ENCODE data around the gene SLC25A44.
"Not testable (repeated sequence)": the region's sequence is repeated elsewhere in the genome, so short reads cannot be mapped to it uniquely, and the experiment has no call there.

Gene SLC25A44

DNA sequence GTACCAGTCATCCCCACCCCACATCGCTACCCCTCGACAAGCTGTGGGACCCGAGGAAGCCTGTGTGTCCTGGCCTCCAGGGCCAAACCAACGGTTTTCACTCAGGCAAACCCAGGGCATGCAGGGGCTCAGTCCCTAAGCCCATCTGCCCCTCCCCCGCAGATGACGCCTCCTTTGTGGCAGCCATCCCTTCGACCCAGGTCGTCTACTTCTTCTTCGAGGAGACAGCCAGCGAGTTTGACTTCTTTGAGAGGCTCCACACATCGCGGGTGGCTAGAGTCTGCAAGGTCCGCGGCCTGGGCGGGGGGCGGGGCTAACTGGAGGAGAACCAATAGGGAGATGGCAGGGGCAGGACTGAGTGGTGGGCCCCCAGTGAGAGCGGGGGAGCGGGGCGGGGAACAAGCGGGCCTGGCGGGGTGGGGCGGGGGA is 33.1 kb upstream of the SLC25A44 start:
- in situ Hi-C loops (cut with MboI; ENCODE audit: low pct_unique_long_range_greater_than_20kb, low sequenced_read_pairs): no loop called here
- no peak for DNase-seq

GRCh38 chr1:156162430-156163037 is 31.4 kb upstream of the SLC25A44 start:
- in situ Hi-C loops (cut with MboI; ENCODE audit: low pct_unique_long_range_greater_than_20kb, low sequenced_read_pairs): no loop called here
- DNase-seq: no peak

GRCh38 chr1:156163712-156164111 is 30.2 kb upstream of the SLC25A44 start:
- DNase-seq: no peak
- in situ Hi-C loops (cut with MboI; ENCODE audit: low pct_unique_long_range_greater_than_20kb, low sequenced_read_pairs): no loop called here

GRCh38 chr1:156164125-156164831 is 29.6 kb upstream of the SLC25A44 start:
- in situ Hi-C loops (cut with MboI; ENCODE audit: low pct_unique_long_range_greater_than_20kb, low sequenced_read_pairs): no loop called here

DNA sequence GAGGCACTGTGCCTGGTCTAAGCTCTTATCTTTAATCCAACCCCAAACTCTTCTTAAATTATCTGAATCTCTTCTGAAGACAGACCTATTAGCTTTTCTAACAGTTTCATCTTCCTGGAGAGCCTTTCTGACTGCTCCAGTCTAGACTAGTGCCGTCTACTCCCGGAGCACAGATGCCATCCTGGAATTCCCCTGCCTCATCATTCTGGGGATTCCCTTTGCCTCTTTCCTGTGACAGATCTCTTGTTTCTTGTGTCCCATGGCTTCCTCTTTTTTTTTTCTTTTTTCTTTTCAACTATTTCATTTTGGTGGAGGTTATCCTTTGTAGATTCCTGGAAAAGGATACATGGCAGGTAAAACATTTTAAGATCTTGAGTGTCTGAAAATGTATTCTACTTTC is 28.8 kb upstream of the SLC25A44 start:
- in situ Hi-C loops (cut with MboI; ENCODE audit: low pct_unique_long_range_greater_than_20kb, low sequenced_read_pairs): no loop called here
- no peak for DNase-seq

More at GRCh38 chr1:156164125-156164831, 29.6 kb upstream of the SLC25A44 start:
- DNase-seq: no peak

DNA sequence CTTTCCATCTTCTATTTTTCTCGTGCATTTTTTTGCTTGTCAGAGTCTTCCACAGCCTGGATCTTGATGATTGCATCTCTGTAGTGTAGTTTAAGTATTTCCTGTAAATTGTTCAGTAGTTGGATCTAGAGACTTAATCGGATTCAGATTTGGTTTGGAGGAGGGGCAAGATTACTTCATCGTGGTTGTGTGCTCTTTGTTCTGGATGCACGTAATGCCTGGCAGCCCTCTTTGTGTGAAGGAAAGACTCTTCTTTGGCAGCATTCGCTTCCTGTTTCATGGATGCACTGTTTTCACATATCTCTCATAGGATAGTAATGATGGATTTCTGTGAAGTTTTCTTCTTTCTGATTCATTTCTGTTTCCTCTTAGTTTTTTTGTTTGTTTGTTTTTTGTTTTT is 26.4 kb upstream of the SLC25A44 start:
- DNase-seq: no peak
- in situ Hi-C loops (cut with MboI; ENCODE audit: low pct_unique_long_range_greater_than_20kb, low sequenced_read_pairs): no loop called here

DNA sequence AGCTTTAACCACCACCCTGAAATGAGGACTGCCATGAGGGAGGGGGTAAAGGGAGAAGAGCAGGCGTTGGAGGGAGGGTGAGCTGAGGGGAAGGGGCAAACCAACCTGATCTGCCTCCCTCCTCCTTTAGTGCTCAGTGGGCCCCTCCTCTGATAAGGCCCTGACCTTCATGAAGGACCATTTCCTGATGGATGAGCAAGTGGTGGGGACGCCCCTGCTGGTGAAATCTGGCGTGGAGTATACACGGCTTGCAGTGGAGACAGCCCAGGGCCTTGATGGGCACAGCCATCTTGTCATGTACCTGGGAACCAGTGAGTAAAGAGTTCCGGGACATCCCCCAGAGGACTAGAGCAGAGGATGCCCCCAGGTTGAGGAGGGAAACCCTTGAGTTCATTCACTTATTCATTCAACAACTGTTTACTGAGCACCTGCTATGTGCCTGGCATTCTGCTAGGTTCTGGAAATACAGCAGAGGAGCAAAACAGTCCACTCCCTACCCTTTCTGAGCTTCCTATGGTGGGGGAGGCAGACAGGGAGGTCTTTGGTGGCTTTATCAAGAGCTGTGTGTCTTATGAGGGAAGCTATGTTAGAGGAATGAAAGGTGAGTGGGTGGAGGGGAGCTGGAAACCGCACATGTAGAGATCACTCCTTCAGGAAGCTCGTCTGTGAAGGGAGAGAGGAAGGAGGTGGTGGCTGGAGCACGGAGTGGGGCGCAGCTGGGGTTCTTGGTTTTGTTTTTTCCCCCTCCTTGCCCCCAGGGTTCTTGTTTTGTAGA is 21.0 kb upstream of the SLC25A44 start:
- in situ Hi-C loops (cut with MboI; ENCODE audit: low pct_unique_long_range_greater_than_20kb, low sequenced_read_pairs): no loop called here

GRCh38 chr1:156176610-156177210 is 17.2 kb upstream of the SLC25A44 start:
- in situ Hi-C loops (cut with MboI; ENCODE audit: low pct_unique_long_range_greater_than_20kb, low sequenced_read_pairs): no loop called here
- DNase-seq: no peak

More for the DNA sequence above, 21.0 kb upstream of the SLC25A44 start:
- peak; percentile 45 for DNase-seq

DNA sequence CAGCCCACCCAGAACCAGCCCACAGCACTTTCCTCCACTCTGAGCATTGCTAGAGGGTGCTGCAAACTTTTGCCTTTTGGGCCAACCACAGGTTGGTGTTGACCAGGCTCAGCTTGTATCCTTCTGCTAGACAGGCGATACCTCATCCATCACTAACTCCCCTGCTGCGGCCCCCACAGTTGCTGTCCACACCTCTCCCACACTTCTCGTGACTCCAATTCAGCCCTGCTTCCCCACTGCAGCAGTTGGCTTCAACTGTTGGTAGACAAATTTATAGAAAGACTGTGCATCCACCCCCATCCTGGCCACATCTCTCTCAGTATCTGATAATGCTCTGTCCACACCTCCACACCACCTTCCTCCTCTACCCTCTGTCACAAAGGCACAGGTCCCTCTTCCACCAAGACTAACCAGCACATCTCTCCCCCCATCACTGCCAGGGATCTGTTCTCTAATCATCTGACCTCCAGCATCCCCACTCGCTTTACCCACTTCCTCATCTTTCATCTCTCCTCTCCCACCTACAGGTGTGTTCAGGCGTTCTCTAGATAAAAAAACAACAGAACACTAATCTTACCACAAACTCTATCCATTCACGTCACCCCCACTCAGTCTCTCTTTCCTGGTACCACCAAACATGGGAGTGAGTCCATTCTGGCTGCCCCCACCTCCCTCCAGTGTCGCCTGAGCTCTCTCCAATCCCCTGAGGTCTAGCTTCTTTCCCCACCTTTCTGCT is 15.8 kb upstream of the SLC25A44 start:
- in situ Hi-C loops (cut with MboI; ENCODE audit: low pct_unique_long_range_greater_than_20kb, low sequenced_read_pairs): no loop called here
- DNase-seq: peak; percentile 35

DNA sequence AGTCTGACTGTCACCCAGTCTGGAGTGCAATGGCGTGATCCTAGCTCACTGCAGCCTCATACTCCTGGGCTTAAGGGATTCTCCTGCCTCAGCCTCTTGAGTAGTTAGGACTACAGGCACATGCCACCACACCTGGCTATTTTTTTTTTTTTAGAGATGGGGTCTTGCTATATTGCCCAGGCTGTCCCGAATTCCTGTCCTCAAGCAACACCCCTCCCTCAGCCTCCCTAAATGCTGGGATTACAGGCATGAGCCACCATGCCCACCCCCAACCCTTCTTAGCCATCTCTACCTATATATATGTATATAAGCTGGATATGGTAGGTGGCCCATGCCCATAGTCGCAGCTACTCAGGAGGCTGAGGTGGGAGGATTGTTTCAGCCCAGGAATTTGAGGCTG is 13.4 kb upstream of the SLC25A44 start:
- in situ Hi-C loops (cut with MboI; ENCODE audit: low pct_unique_long_range_greater_than_20kb, low sequenced_read_pairs): no loop called here
- no peak for DNase-seq

DNA sequence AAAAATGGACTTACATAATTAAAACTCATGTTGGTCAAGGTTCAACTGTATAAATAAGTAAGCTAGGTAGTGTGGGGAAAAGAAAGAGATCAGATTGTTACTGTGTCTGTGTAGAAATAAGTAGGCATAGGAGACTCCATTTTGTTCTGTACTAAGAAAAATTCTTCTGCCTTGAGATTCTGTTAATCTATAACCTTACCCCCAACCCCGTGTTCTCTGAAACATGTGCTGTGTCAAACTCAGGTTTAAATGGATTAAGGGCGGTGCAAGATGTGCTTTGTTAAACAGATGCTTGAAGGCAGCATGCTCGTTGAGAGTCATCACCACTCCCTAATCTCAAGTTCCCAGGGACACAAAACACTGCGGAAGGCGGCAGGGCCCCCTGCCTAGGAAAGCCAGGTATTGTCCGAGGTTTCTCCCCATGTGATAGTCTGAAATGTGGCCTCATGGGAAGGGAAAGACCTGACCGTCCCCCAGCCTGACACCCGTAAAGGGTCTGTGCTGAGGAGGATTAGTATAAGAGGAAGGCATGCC is 12.4 kb upstream of the SLC25A44 start:
- in situ Hi-C loops (cut with MboI; ENCODE audit: low pct_unique_long_range_greater_than_20kb, low sequenced_read_pairs); DNase-seq: not testable (repeated sequence)

DNA sequence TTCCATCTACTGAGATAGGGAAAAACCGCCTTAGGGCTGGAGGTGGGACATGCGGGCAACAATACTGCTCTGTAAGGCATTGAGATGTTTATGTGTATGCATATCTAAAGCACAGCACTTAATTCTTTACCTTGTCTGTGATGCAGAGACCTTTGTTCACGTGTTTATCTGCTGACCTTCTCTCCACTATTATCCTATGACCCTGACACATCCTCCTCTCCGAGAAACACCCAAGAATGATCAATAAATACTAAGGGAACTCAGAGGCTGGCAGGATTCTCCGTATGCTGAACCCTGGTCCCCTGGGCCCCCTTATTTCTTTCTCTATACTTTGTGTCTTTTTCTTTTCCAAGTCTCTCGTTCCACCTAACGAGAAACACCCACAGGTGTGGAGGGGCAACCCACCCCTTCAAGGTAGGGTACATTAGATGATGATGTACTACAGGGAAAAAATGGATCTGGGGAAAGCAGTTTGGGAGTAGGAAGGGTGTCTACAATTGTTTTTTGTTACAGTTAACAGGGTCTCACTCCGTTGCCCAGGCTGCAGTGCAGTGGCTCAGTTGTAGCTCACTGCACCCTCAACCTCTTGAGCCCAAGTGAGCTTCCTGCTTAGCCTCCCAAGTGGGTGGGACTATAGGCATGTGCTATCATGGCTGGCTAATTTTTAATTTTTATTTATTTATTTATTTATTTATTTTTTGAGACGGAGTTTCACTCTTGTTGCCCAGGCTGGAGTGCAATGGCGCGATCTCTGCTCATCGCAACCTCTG is 11.7 kb upstream of the SLC25A44 start:
- in situ Hi-C loops (cut with MboI; ENCODE audit: low pct_unique_long_range_greater_than_20kb, low sequenced_read_pairs); DNase-seq: not testable (repeated sequence)

- in situ Hi-C loops (cut with MboI; ENCODE audit: low pct_unique_long_range_greater_than_20kb, low sequenced_read_pairs); DNase-seq: not testable (repeated sequence)
These were observed 7.3 kb upstream of the SLC25A44 start for GRCh38 chr1:156186347-156187177.

GRCh38 chr1:156190265-156190664 is 3.6 kb upstream of the SLC25A44 start:
- DNase-seq; in situ Hi-C loops (cut with MboI; ENCODE audit: low pct_unique_long_range_greater_than_20kb, low sequenced_read_pairs): not testable (repeated sequence)

DNA sequence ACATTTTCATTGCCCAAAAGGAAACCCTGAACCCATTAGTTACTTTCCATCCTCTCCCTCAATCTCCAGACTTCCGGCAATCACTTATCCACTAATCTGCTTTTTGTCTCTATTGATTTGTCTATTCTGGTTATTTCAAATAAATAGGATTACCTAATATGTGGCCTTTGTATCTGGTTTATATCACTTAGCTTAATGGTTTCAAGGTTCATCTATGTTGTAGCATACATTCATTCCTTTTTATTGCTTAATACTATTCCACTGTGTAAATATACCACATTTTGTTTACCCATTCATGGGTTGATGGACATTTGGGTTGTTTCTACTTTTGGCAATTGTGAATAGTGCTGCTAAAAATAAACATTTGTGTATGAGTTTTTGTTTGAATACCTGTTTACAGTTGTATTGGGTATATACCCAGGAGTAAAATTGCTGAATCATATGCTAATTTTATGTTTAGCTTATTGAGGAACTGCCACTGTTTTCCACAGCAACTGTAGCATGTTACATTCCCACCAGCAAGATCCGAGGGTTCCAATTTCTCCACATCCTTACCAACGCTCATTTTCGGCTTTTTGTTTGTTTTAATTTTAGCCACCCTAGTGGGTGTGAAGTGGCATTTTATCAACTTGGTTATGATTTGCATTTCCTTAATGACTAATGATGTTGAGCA is 2.5 kb upstream of the SLC25A44 start:
- in situ Hi-C loops (cut with MboI; ENCODE audit: low pct_unique_long_range_greater_than_20kb, low sequenced_read_pairs): no loop called here
- no peak for DNase-seq

GRCh38 chr1:156193208-156193487 is 756 bp upstream of the SLC25A44 start:
- in situ Hi-C loops (cut with MboI; ENCODE audit: low pct_unique_long_range_greater_than_20kb, low sequenced_read_pairs): no loop called here
- DNase-seq: no peak

DNA sequence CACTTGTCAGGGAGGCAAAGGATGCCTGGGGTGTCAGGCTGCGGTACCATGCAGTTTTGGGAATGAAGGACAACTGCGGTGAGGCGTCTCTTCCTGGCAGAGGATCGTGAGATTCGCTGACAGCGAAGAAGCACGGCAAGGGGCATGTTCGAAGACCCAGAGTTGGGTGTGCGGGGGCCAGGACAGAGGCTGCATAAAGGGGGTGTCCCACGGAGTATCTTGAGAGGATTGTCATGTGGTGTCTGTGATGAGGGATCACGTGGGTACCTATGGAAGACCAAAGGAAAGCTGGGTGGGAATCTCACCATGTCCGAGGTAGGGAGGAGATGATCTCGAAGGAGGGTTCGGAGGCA is 372 bp downstream of the SLC25A44 start:
- in situ Hi-C loops (cut with MboI; ENCODE audit: low pct_unique_long_range_greater_than_20kb, low sequenced_read_pairs): no loop called here

More for the DNA sequence above, 372 bp downstream of the SLC25A44 start:
- no peak for DNase-seq
